Kidney capillary endothelial cell (primary cell): ENCODE results near the gene ATG4D.

Source experiments
- DNase-seq: peaks from one replicate; pipeline ENCODE4 v3.0.0-alpha.2; 2018; ENCODE audit warnings: low spot score

ATG4D gene

GRCh38 chr19:10580979-10581631 lies 37.4 kb downstream of the ATG4D start:
- peak; percentile 84 for DNase-seq

- DNase-seq, result no peak
These were observed 38.4 kb downstream of the ATG4D start for GRCh38 chr19:10582091-10582490.

DNA sequence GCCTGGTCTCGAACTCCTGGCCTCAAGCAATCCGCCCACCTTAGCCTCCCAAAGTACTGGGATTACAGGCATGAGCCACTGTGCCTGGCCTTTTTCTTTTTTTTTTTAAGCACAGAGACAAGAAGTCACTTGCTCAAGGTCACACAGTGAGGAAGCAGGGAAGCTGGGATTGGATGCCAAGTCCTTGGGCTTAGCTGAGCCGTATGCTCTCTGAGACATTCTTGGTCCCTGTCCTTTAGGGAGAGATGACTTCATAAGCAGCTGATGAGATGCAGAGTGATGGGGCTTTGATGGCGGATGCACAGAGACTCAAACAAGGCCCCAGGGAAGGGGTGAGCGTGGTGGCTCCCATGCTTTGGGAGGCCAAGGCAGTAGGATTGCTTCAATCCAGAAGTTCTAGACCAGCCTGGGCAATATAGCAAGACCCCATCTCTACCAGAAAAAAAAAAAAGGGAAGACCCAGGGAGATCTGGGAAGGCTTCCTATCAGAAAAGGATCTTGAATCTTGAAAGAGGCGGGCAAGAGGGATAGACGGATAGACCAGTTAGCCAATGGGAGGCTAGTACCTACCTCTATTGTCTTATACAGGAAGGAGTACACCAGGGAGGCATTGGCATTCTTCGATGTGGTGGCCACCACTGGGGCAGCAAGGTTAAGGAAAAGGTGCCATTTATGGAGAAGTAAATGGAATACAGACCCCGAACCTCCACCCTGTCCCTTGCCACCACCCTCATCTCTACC lies 39.5 kb downstream of the ATG4D start:
- DNase-seq, result no peak

- no peak for DNase-seq
These were observed 42.7 kb downstream of the ATG4D start for GRCh38 chr19:10586396-10586795.

DNA sequence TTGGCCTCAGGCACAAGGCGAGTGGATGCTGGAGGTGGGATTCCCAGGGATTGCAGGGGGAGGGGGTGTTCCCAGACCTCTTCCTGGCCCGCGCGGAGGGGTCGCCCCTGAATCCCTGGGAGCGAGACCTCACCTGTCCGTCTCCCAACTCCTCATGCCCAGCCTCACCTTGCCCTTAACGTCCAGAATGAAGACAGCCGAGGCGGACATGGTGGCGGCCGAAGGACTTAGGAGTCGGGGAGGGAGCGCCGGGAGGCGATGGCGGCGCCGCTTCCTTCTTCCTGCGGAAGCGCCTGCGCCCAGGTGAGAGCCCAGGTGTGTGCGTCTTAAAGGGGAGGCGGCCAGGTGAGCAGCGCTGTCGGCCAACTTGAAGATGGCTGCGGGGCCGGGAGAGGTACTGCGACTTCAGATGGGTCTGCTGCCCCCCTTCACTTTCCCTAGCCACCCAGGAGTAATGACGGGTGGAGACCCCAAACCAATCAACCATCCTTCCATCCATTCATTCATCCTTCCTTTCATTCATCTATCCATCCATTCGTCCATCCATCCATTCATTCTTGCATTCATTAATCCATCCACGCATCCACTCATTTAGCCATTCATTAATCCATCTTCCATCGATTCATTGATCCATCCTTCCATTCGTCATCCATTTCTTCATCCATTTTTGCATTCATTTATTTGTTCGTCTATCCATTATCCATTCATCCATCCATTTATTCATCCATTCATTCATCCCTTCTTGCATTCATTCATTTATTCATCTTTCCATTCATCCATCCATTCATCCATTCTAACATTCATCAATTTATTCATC lies 43.5 kb downstream of the ATG4D start, which contains the start of gene AP1M2:
TSS of gene AP1M2 (minus strand) at position 291 of the 817 bp plus-strand sequence. CDS start at position 210, 81 bp downstream.
- no peak for DNase-seq

DNA sequence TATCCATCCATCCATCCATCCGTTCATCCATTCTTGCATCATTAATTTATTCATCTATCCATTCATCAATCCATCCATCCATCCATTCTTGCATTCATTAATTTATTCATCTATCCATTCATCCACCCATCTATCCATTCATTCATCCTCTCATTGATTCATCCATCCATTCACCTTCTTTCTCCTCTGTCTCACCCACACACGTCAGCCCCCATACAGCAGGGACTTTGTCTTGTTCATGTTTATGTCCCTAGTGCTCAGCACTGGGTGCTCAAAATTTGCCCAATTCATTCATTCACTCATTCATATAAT lies 44.1 kb downstream of the ATG4D start:
- DNase-seq, result no peak

- no peak for DNase-seq
These were observed 49.4 kb downstream of the ATG4D start for GRCh38 chr19:10593148-10593547.

DNA sequence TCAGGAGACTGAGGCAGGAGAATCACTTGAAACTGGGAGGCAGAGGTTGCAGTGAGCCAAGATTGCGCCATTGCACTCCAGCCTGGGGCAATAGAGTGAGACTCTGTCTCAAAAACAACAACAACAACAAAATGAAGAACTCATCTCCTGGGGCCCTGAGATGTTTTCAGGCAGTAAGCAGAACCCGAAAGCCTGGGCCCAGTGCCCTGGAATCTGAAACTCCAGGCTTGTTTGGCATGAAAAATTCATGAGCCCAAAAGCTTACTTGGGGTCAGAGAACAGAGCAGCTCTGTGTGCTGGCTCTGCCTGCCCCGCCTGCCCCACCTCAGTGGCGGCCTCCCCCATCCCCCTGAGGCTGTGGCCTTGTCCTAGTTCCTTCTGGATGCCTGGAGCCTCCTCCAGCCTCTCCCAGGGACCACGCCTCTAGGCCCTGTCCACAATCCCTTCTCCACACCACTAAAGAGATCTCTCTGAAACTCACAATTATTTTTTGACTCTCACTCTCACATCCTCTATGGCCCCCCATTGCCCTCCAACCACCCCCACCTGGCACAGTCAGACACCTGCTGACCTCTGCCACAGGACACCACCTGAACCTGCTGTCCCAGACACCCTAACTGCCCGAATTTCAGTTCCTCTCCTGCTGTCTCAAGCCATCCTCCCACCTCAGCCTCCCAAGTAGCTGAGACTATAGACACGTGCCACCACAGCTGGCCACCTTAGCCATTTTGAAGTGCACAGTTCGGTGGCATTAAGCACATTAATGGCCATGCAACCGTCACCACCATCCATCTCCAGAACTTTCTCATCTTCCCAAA lies 50.3 kb downstream of the ATG4D start:
- no peak for DNase-seq

- no peak for DNase-seq
These were observed 56.4 kb downstream of the ATG4D start for GRCh38 chr19:10600149-10600548.

DNA sequence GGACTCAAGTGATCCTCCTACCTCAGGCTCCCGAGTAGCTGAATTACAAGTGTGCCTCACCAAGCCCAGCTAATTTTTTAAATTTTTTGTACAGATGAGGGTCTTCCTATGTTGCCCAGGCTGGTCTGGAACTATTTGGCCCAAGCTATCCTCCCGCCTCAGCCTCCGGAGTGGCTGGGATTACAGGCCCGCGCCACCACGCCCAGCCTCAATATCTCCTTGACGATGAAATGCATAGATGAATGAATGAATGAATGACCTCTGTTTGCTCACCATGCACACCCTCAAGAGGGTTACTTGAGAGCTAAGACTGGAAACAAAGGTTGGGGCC lies 58.3 kb downstream of the ATG4D start:
- DNase-seq, result peak; percentile 65

GRCh38 chr19:10602330-10603083 lies 58.8 kb downstream of the ATG4D start:
- peak; percentile 30 for DNase-seq
